Stomach (tissue), 4 donors: ENCODE measurements around the gene MOGAT2.

Source experiments
- EP300 ChIP-seq: sonication (generic); formaldehyde crosslinking; IDR thresholded peaks from one replicate; pipeline ENCODE4 v1.6.1; 2017; ENCODE audit warnings: antibody characterized with exemption
- POLR2AphosphoS5 ChIP-seq, 3 donors: sonication (generic); formaldehyde crosslinking; IDR thresholded peaks; one replicate each; pipeline ENCODE4 v1.6.1; 2016; ENCODE audit warnings: antibody characterized with exemption in 3 of 3

- TF ChIP-seq EP300 (no peak), POLR2AphosphoS5 (IDR thresholded peaks at IDR 0.05) (no peak)
Measured at GRCh38 chr11:75779960-75780359, 62.3 kb downstream of the MOGAT2 start.
